ENCODE data around the gene DDX5. TPM values are rescaled to one million over a fixed set of nuclear protein-coding genes. Genes with fewer than 3 reads are reported as not detected.

DDX5 gene
- total RNA-seq, 3 donors from 2014 or later, result 464 to 736 (median 551) TPM

- H3K9me3 ChIP-seq, result no peaks in the 10 kb centered on the region
- H3K4me1 ChIP-seq (ENCODE audit: low read depth), result peaks cover 50% of the 10 kb centered on the region
- DNase-seq, result no peak
- no peak for TF ChIP-seq CTCF (IDR thresholded peaks at IDR 0.05)
- peaks cover 45% of the 10 kb centered on the region for H3K36me3 ChIP-seq (ENCODE audit: low read depth)
- no peak for ATAC-seq
- intact Hi-C loops (cut with DNase I, micrococcal nuclease), result no loop called here
- no peak overlapping the region for H3K4me3 ChIP-seq
These were observed 5.0 kb downstream of the DDX5 start for GRCh38 chr17:64500862-64501765.

GRCh38 chr17:64500487-64500859 is 5.6 kb downstream of the DDX5 start:
- Histone ChIP-seq H3K9me3 (no peaks in the 10 kb centered on the region), H3K4me1 (ENCODE audit: low read depth) (peaks cover 56% of the 10 kb centered on the region), H3K4me3 (no peak overlapping the region), H3K36me3 (ENCODE audit: low read depth) (peaks cover 45% of the 10 kb centered on the region)
- TF ChIP-seq CTCF (IDR thresholded peaks at IDR 0.05), result no peak
- ATAC-seq (no peak), DNase-seq (no peak)
- intact Hi-C loops (cut with DNase I, micrococcal nuclease), result no loop called here

GRCh38 chr17:64499805-64500486 is 6.1 kb downstream of the DDX5 start:
- peaks cover 45% of the 10 kb centered on the region for H3K36me3 ChIP-seq (ENCODE audit: low read depth)
- no peak for TF ChIP-seq CTCF (IDR thresholded peaks at IDR 0.05)
- DNase-seq, result no peak
- peaks cover 62% of the 10 kb centered on the region for H3K4me1 ChIP-seq (ENCODE audit: low read depth)
- peak; percentile 18 for ATAC-seq
- H3K4me3 ChIP-seq, result no peak overlapping the region
- intact Hi-C loops (cut with DNase I, micrococcal nuclease), result no loop called here
- H3K9me3 ChIP-seq, result no peaks in the 10 kb centered on the region

- no peak for TF ChIP-seq CTCF (IDR thresholded peaks at IDR 0.05)
- Histone ChIP-seq H3K4me3 (no peak overlapping the region), H3K36me3 (ENCODE audit: low read depth) (peaks cover 36% of the 10 kb centered on the region), H3K4me1 (ENCODE audit: low read depth) (peaks cover 53% of the 10 kb centered on the region), H3K9me3 (no peaks in the 10 kb centered on the region)
- ATAC-seq (no peak), DNase-seq (no peak)
- intact Hi-C loops (cut with DNase I, micrococcal nuclease), result no loop called here
These were observed 7.5 kb downstream of the DDX5 start for GRCh38 chr17:64498308-64499203.

GRCh38 chr17:64497565-64498035 is 8.5 kb downstream of the DDX5 start:
- peaks cover 31% of the 10 kb centered on the region for H3K36me3 ChIP-seq (ENCODE audit: low read depth)
- H3K9me3 ChIP-seq, result no peaks in the 10 kb centered on the region
- ATAC-seq, result peak; percentile 3
- DNase-seq, result no peak
- intact Hi-C loops (cut with DNase I, micrococcal nuclease), result no loop called here
- peaks cover 48% of the 10 kb centered on the region for H3K4me1 ChIP-seq (ENCODE audit: low read depth)
- no peak for TF ChIP-seq CTCF (IDR thresholded peaks at IDR 0.05)
- no peak overlapping the region for H3K4me3 ChIP-seq

Data from mucosa of descending colon (tissue), 3 donors.